Activated naive CD4-positive, alpha-beta T cell treated with anti-CD3 and anti-CD28 coated beads, Interleukin-2, amount 50 U/mL, for 16 hours (primary cell): ENCODE data around the gene CRY1.
"Not testable (repeated sequence)": the region's sequence is repeated elsewhere in the genome, so short reads cannot be mapped to it uniquely, and the experiment has no call there.

Source experiments
- DNase-seq: peaks from one replicate; pipeline ENCODE4 v3.0.0-alpha.2; 2020

The CRY1 gene

GRCh38 chr12:107093417-107094182 is at the start of gene CRY1:
TSS of gene CRY1 (minus strand) at chr12:107093549. CDS start at chr12:107092961, 588 bp downstream.
- DNase-seq, result peak; percentile 94

DNA sequence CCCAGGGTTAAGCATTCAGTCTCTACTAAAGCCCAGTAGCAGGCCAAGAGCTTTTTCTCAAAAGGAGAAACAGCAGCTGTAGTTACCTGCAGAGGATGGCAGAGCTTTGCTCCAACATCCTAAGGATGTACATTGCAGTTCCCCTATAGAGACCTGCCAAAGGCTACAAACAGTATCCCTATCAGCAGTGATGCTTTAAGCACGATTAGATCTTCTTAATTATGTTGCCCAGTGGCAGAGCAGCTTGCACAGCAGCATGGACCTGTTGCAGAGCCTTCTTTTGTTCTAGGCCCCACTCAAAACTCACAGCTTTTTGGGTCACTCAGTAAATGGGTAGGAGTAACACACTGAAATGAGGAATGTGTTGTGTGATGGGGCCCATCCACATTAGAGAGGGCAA is 46.4 kb upstream of the CRY1 start:
- DNase-seq, result no peak

DNA sequence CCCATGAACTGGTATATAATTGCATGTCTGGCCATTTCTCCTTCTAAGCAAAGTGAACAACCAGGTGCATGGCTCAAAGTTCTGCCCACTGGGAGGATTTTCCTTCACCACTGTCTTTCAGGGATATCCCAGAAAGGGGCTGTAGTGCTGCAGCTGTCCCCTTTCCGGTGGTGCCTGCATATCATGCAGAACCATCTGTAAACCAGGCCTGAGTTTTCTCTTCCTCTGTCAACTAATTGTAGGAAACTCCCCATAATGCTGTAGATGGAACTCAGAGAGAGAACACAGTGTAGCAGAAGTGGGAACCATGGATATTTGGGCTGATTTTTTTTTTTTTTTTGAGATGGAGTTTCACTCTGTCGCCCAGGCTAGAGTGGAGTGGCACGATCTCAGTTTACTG is 45.6 kb upstream of the CRY1 start:
- DNase-seq, result no peak

GRCh38 chr12:107135177-107135576 is 41.8 kb upstream of the CRY1 start:
- no peak for DNase-seq

DNA sequence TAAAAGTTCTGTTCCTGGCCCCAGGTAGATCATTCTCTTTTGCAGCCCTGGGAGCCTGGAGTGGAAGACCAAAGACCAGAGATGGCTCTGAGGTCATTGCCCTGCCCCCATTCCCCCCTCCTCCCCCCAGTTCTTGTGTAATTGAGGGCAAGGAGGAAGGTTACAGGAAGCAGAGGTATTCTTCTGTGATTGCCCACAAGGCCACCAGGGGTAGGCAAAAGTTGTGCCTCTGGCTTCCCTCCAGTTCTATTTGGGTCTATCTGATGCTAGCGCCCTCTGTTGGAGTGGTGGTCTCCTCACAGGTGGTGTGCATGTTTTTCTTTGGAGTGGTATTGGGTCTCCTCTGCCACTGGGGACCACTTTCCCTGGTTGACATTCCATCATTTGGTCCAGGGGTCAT is 41.2 kb upstream of the CRY1 start:
- DNase-seq, result peak; percentile 19

DNA sequence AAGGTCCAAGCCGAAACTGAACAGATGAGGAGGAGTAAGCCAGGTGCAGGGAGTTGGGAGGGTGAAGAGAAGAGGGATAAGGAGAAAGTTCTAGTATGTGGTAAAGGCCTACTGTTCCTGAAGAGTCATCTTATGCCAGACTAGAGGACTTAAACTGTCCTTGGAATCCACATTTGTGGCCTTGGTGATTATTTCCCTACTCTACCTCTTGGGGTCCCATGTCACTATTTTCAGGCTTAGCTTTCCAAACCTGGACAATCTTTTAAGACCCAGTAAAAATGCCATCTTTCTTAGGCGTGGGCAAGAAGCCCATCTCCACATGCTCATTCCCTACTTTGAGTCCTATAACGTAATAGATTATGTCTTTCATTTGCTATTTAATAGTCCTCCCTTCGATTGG is 40.1 kb upstream of the CRY1 start:
- DNase-seq, result no peak

GRCh38 chr12:107131832-107132616 is 38.7 kb upstream of the CRY1 start:
- no peak for DNase-seq

GRCh38 chr12:107130830-107131611 is 37.7 kb upstream of the CRY1 start:
- DNase-seq, result no peak

DNA sequence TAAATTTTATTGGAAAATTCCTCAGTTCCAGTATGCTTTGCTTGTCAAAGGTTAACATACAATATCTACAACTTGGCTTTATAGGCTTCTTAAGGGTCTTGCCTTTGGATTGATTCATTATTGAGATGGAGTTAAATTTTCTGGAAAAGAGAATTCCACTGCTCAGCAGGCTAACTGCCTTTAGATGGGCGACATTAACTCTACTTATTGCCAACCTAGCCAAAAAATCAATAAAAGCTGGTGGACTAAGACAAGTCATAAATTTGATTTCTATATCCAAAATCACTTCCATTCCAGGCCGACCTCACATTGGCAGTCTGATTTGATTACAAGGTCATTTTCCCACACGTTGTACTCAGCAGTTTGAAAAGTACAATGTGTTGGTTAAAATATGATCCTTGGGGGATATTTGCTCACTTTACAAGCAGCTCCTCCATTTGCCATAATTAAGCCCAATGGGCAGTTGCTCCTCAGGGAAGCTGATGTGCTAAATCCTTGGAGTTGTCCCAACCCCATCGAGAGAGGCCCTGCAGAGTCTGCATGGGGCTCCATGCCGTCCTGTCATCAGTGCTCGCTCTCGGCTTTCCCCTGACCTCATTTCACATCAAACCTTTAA is 36.1 kb upstream of the CRY1 start:
- no peak for DNase-seq

DNA sequence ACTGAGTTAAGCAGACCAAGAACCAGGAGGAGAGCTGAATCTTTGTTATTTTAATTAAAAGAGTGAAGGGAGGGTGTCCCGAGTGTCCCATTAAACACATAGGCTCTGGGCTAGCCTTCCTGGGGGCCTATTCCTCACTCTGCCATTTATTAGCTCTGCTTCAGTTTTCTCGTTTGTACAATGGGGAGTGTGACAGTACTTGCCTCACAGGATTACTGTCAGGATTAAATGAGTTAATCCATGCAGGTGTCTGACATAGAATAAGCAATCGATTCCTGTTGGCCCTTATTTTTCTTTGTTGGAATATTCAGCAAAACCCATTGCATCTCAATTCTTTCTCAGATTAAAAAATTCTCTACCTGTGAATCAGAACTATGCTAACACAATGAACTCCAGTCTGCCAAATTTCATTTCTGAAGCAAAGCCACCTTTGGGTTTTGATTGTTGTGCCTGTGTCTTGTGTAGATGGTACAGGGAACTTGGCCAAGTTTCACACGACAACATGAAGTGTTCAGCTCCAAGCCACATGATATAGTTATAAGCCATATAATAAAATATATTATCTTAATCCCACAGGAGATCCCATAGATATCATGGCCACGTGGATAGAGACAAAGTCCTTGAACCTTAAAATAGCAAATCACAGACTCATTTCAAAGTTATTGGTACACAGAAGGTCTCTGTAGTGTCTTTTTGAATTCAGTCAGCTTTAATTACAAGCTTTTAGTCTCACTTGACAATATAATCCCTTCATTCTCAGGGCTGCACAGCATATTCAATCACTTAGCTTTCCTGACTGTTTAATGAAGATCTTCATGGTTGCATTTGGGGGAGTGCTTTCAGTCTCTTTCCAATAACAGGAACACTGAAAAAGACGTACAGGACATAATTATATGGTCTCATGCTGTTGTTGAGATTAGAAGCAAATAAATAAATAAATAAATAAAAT is 34.4 kb upstream of the CRY1 start:
- DNase-seq, result no peak

GRCh38 chr12:107126796-107127481 is 33.6 kb upstream of the CRY1 start:
- DNase-seq, result no peak

DNA sequence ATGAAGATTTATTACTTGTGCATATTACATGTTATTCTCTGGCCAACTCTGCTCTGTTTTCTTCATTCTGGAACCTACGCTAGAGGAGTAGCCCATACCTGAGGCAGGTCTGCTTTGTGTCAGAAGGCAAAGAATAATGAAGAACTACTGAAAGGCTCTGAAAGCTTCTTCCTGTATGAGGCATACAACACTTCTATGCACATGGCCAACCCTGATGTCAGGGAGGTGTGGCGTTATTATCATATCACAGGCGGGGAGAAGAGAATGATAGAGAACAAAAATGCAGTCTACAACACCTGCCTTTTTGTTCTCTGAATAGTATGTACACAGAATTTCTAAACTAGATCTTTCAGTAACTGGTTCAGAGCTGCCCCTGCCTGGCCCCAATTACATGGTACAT is 32.5 kb upstream of the CRY1 start:
- DNase-seq, result no peak

GRCh38 chr12:107122452-107122958 is 29.2 kb upstream of the CRY1 start:
- DNase-seq, result no peak

DNA sequence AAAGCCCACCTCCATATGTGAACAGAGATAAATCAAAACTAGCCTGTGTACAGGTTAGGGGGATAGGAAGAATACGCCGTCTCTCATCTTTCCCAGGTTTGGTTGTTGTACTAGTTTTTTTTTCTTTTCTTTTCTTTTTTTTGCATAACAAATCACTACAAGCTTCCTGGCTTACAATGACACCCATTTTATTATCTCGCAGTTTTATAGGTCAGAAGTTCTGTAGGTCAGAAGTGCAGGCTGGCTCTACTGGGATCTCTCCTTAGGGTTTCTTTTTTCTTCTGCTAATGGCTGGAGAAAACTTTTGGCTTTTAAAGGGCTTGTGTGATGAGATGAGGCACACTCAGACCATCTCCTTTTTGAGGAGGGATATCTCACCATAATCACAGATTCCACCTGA is 25.7 kb upstream of the CRY1 start:
- DNase-seq, result no peak

DNA sequence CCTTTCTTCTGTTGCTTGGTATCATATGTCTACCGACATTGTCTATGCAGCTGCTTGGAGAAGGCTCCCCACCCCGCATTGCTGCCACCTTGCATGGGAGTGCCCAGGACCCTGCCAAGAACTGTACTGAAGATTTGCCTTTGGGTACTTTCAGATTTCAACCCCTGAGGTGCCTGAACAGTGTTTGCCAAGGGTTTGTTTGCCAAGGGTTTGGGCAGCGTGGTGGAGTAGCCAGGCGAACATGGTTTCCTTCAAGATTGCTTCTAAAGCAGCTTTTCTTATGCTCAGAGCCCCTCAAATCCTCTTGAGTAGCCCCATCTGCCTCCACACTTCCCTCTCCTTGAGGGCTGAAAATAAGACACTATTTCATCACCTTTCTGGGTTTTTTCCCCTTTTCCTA is 25.3 kb upstream of the CRY1 start:
- no peak for DNase-seq

- DNase-seq, result no peak
These were observed 21.8 kb upstream of the CRY1 start for GRCh38 chr12:107115119-107115518.

- no peak for DNase-seq
These were observed 18.0 kb upstream of the CRY1 start for GRCh38 chr12:107111314-107111713.

DNA sequence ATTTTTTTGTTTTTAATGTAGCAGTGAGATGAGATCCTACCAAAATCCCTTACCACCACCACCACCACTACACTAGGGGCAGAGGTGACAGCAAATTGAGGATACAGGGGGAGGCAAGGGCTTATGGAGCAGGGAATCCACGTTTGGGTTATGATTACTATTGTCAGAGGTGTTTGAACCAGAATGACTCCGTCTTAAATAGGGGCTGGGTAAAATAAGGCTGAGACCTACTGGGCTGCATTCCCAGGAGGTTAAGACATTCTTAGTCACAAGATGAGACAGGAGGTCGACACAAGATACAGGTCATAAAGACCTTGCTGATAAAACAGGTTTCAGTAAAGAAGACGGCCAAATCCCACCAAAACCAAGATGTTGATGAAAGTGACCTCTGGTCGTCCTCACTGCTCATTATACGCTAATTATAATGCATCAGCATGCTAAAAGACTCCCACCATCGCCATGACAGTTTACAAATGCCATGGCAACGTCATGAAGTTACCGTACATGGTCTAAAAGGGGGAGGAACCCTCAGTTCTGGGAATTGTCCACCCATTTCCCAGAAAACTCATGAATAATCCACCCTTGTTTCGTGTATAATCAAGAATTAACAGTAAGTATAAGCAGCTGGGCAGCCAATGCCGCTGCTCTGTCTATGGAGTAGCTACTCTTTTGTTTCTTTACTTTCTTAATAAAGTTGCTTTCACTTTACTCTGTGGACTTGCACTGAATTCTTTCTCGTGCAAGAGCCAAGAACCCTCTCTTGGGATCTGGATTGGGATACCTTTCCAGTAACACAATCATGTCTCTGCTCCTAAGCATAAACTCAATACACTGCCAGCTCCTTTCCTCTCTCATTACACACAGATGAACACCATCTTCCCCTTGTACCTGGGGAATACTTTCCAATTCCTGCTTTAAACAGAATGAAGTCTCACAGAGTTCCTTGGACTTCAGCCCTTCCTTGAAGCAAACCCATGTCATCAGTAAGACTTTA is 16.7 kb upstream of the CRY1 start:
- DNase-seq, result no peak

- DNase-seq, result no peak
These were observed 15.7 kb upstream of the CRY1 start for GRCh38 chr12:107108995-107109508.

DNA sequence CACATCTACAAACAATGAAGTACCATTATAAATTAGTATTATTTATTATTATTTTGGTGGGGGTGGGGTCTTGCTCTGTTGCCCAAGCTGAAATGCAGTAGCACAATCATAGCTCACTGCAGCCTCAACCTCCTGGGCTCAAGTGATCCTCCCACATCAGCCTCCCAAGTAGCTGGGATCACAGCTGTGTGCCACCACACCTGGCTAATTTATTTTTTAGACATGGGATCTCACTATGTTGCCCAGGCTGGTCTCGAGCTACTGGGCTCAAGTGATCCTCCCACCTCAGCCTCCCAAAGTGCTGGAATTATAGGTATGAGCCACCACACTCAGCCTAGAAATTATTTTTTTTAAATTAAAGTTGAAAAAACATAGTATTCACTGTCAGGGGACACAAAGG is 15.0 kb upstream of the CRY1 start:
- DNase-seq, result not testable (repeated sequence)
